NCI-H2196 treated with DMSO at 0.1 percent for 48 hours (cell line): ENCODE measurements around the gene TBC1D2.

Experiments
- DNase-seq: peaks from one replicate; lab custom pipeline; 2025; ENCODE audit not compliant: unreplicated experiment; lab: John Stamatoyannopoulos, UW

TBC1D2 gene

GRCh38 chr9:98241357-98242300 is 13.8 kb downstream of the TBC1D2 start:
- no peak for DNase-seq

GRCh38 chr9:98240475-98240874 is 15.0 kb downstream of the TBC1D2 start:
- DNase-seq, result no peak

- no peak for DNase-seq
These were observed 18.5 kb downstream of the TBC1D2 start for GRCh38 chr9:98236901-98237487.

GRCh38 chr9:98235126-98235525 is 20.3 kb downstream of the TBC1D2 start:
- DNase-seq, result no peak

DNA sequence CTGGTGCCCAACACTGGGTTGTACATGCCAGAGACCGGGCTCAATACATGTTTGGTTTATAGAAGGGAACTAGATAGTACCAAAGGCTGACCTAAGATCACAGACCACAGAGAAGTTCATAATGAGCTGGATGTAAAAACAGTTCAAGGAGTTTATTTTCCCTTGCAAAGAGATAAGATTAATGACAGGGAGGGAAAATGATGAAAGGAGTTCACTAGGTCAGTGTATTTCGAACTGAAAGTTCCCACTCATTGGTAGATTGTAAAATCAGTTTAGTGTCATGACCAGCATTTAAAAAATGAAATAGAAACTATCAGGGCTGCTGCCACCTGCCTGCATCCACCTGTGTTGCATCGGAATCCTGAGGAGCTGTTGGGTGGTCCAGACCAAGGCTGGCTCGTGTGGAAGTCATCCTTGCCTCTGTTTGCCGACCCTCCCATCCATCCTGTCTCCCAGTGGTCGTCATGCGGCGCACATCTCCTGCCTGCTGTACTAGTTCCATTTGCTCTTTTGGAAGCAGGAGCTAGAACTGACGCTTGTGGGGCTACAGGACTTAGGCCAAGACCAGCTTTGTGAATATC is 21.1 kb downstream of the TBC1D2 start:
- no peak for DNase-seq

GRCh38 chr9:98232926-98233325 is 22.5 kb downstream of the TBC1D2 start:
- DNase-seq, result no peak

- no peak for DNase-seq
These were observed 23.5 kb downstream of the TBC1D2 start for GRCh38 chr9:98231770-98232478.

DNA sequence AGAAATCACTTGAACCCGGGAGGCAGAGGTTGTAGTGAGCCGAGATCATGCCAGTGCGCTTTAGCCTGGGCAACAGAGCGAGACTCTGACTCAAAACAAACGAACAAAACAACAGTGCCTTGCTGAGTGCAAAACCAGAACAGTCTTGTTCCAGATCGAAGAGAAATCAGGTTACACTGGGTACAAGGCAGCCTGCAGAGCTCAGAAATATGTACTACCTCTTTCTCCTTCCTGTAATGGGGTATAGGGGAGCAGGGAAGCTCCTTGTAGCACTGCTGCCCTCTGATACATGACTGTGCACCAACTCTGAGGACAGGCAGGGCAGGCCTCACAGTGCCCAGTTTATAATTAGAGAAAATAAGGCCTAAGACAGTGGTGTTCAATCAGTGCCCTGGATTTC is 24.7 kb downstream of the TBC1D2 start:
- DNase-seq, result no peak

DNA sequence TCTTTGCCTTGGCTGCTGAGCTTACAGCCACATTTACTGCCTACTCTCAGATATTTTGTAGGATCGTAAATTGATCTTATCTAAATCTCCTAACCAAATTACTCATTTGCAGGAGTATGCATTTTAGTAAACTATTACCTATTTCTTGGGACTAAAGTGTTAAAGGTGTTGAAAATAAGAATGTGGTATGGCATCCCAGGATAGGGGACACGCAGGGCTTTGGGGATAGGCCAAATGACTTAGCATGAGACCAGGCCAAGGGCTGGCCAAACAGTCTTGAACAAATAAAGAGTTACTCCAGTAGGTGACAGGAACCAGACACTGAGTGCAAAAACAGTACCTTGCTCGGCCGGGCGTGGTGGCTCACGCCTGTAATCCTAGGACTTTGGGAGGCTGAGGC is 25.1 kb downstream of the TBC1D2 start:
- DNase-seq, result no peak

- no peak for DNase-seq
These were observed 25.8 kb downstream of the TBC1D2 start for GRCh38 chr9:98229620-98230019.

GRCh38 chr9:98229090-98229395 is 26.4 kb downstream of the TBC1D2 start:
- DNase-seq, result no peak

DNA sequence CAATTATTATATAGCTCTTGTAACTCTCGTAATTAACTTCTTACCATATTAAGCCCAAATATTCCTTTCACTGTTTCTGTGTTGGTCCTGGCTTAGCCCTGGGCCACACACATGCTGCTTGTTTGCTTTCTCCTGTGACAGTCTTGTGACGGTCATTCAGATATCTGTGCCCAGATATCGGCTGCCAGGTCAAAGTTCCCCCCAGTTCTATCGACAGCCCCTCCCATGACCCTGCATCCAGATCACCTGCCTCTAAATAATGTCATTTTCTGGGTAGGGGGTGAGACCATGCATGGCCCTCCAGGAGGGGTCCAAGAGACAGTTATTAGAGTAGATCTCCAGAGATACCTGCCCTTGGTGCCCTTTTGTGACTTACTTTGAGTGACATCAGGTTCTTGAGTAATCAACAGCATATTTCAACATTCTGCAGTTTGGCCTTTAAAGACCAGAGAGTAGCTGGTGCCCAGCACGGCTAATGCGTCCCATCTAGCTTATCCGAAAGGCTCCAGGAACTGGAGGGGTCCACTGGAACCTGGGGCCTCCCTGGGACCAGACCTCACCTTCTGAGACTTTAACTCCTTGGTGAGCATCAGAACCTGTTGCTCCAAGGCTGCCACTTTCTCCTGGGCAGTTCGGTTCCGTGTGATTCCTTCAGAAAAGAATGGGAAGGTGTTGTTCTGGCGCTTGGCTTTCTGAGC is 26.9 kb downstream of the TBC1D2 start:
- DNase-seq, result no peak

- no peak for DNase-seq
These were observed 27.6 kb downstream of the TBC1D2 start for GRCh38 chr9:98227883-98228282.

GRCh38 chr9:98226957-98227356 is 28.5 kb downstream of the TBC1D2 start:
- DNase-seq, result no peak

GRCh38 chr9:98226516-98226915 is 28.9 kb downstream of the TBC1D2 start:
- DNase-seq, result no peak

DNA sequence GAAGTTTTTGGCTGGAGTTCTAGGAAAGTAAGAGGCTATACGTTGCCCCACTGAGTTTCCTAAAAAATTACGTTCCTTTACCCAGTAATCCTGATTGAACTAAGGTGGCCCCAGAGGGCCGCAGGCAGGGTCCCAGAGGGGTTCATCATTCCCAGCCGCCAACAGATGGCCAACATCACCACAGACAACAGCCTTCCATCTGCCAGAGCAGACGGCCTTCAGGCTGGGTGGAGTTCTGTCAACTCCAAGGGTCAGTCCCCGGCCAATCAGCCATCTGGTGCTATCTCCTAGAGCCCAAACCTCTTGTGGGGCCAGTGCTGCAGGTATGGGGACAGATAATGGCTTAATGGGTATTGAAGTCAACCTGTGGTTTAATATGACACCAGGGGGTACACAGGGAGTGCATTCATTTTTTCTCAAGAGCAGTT is 30.4 kb downstream of the TBC1D2 start:
- DNase-seq, result no peak

- DNase-seq, result no peak
These were observed 32.4 kb downstream of the TBC1D2 start for GRCh38 chr9:98222885-98223691.

- no peak for DNase-seq
These were observed 34.5 kb downstream of the TBC1D2 start for GRCh38 chr9:98220911-98221310.

- DNase-seq, result no peak
These were observed 35.6 kb downstream of the TBC1D2 start for GRCh38 chr9:98219794-98220370.

GRCh38 chr9:98219364-98219716 is 36.1 kb downstream of the TBC1D2 start:
- DNase-seq, result no peak
